BLaER1 (cell line): ENCODE data around the gene GTF2A1.
A peak's percentile ranks its signal among the peaks of the same experiment; 100 is the strongest.

Experiments
- H3K27ac ChIP-seq: shearing (Covaris generic); formaldehyde crosslinking; 2 replicates; pipeline ENCODE4 v1.8.1; 2022
- H3K27me3 ChIP-seq: shearing (Covaris generic); formaldehyde crosslinking; 2 replicates; pipeline ENCODE4 v1.8.1; 2022
- H3K36me3 ChIP-seq: shearing (Covaris generic); formaldehyde crosslinking; 2 replicates; pipeline ENCODE4 v1.8.1; 2022
- H3K4me1 ChIP-seq: shearing (Covaris generic); formaldehyde crosslinking; 2 replicates; pipeline ENCODE4 v1.8.1; 2022
- H3K4me2 ChIP-seq: shearing (Covaris generic); formaldehyde crosslinking; 2 replicates; pipeline ENCODE4 v1.8.1; 2022
- H3K4me3 ChIP-seq: shearing (Covaris generic); formaldehyde crosslinking; 2 replicates; pipeline ENCODE4 v1.8.1; 2022
- H3K9ac ChIP-seq: shearing (Covaris generic); formaldehyde crosslinking; 2 replicates; pipeline ENCODE4 v1.8.1; 2022
- H3K9me3 ChIP-seq: shearing (Covaris generic); formaldehyde crosslinking; 2 replicates; pipeline ENCODE4 v1.8.1; 2022
- H4K20me1 ChIP-seq: shearing (Covaris generic); formaldehyde crosslinking; 2 replicates; pipeline ENCODE4 v1.8.1; 2022
- Cebpa-rat ChIP-seq: shearing (Covaris generic); IDR thresholded peaks from 2 replicates; pipeline ENCODE4 v1.8.1; 2022

GTF2A1 gene

GRCh38 chr14:81192594-81192993 is 28.2 kb downstream of the GTF2A1 start:
- TF ChIP-seq Cebpa-rat: no peak
- Histone ChIP-seq H4K20me1 (no peaks in the 10 kb centered on the region), H3K4me3 (no peak overlapping the region), H3K27me3 (no peaks in the 10 kb centered on the region), H3K4me2 (no peak overlapping the region), H3K9me3 (no peaks in the 10 kb centered on the region), H3K9ac (no peak overlapping the region), H3K36me3 (peaks cover 88% of the 10 kb centered on the region), H3K27ac (no peak overlapping the region), H3K4me1 (no peaks in the 10 kb centered on the region)

- Histone ChIP-seq H3K27ac (no peak overlapping the region), H3K27me3 (no peaks in the 10 kb centered on the region), H3K9me3 (no peaks in the 10 kb centered on the region), H4K20me1 (no peaks in the 10 kb centered on the region), H3K4me1 (no peaks in the 10 kb centered on the region), H3K9ac (no peak overlapping the region), H3K36me3 (peaks cover 85% of the 10 kb centered on the region), H3K4me2 (no peak overlapping the region), H3K4me3 (no peak overlapping the region)
- TF ChIP-seq Cebpa-rat: no peak
Observed at GRCh38 chr14:81187832-81188522, 32.8 kb downstream of the GTF2A1 start.

- H3K4me3 ChIP-seq: no peak overlapping the region
- no peak overlapping the region for H3K4me2 ChIP-seq
- no peaks in the 10 kb centered on the region for H4K20me1 ChIP-seq
- H3K9ac ChIP-seq: no peak overlapping the region
- no peaks in the 10 kb centered on the region for H3K9me3 ChIP-seq
- peaks cover 44% of the 10 kb centered on the region for H3K36me3 ChIP-seq
- no peaks in the 10 kb centered on the region for H3K27me3 ChIP-seq
- H3K27ac ChIP-seq: no peak overlapping the region
- H3K4me1 ChIP-seq: no peaks in the 10 kb centered on the region
- no peak for TF ChIP-seq Cebpa-rat
Observed at GRCh38 chr14:81179631-81180030, 41.1 kb downstream of the GTF2A1 start.

- Histone ChIP-seq H3K4me1 (no peaks in the 10 kb centered on the region), H4K20me1 (no peaks in the 10 kb centered on the region), H3K9me3 (no peaks in the 10 kb centered on the region), H3K4me3 (no peak overlapping the region), H3K27ac (no peak overlapping the region), H3K4me2 (no peak overlapping the region), H3K9ac (no peak overlapping the region), H3K36me3 (peaks cover 37% of the 10 kb centered on the region), H3K27me3 (no peaks in the 10 kb centered on the region)
- TF ChIP-seq Cebpa-rat: no peak
Observed at GRCh38 chr14:81178063-81178462, 42.7 kb downstream of the GTF2A1 start.

GRCh38 chr14:81177225-81177624 is 43.5 kb downstream of the GTF2A1 start:
- no peaks in the 10 kb centered on the region for H3K27me3 ChIP-seq
- H3K27ac ChIP-seq: no peak overlapping the region
- no peaks in the 10 kb centered on the region for H4K20me1 ChIP-seq
- no peak overlapping the region for H3K9ac ChIP-seq
- H3K9me3 ChIP-seq: no peaks in the 10 kb centered on the region
- H3K4me2 ChIP-seq: no peak overlapping the region
- TF ChIP-seq Cebpa-rat: no peak
- H3K4me3 ChIP-seq: no peak overlapping the region
- peaks cover 28% of the 10 kb centered on the region for H3K36me3 ChIP-seq
- H3K4me1 ChIP-seq: no peaks in the 10 kb centered on the region

- H4K20me1 ChIP-seq: no peaks in the 10 kb centered on the region
- no peaks in the 10 kb centered on the region for H3K27me3 ChIP-seq
- H3K4me3 ChIP-seq: no peak overlapping the region
- no peak overlapping the region for H3K4me2 ChIP-seq
- no peaks in the 10 kb centered on the region for H3K9me3 ChIP-seq
- peaks cover 19% of the 10 kb centered on the region for H3K36me3 ChIP-seq
- H3K27ac ChIP-seq: no peak overlapping the region
- peaks cover 2% of the 10 kb centered on the region; the same call in 1 of the 2 replicates for H3K4me1 ChIP-seq
- TF ChIP-seq Cebpa-rat: no peak
- no peak overlapping the region for H3K9ac ChIP-seq
Observed at GRCh38 chr14:81176241-81176640, 44.5 kb downstream of the GTF2A1 start.

GRCh38 chr14:81172881-81173280 is 47.9 kb downstream of the GTF2A1 start:
- TF ChIP-seq Cebpa-rat: no peak

GRCh38 chr14:81172353-81172752 is 48.4 kb downstream of the GTF2A1 start:
- H3K27ac ChIP-seq: no peak overlapping the region
- H3K4me2 ChIP-seq: no peak overlapping the region
- H3K36me3 ChIP-seq: peaks cover 5% of the 10 kb centered on the region; the same call in 1 of the 2 replicates
- no peaks in the 10 kb centered on the region for H4K20me1 ChIP-seq
- H3K4me3 ChIP-seq: no peak overlapping the region
- H3K4me1 ChIP-seq: peaks cover 17% of the 10 kb centered on the region
- TF ChIP-seq Cebpa-rat: no peak
- H3K9me3 ChIP-seq: no peaks in the 10 kb centered on the region
- H3K9ac ChIP-seq: no peak overlapping the region
- H3K27me3 ChIP-seq: no peaks in the 10 kb centered on the region

More at GRCh38 chr14:81172881-81173280, 47.9 kb downstream of the GTF2A1 start:
- Histone ChIP-seq H3K9me3 (no peaks in the 10 kb centered on the region), H3K9ac (no peak overlapping the region), H3K4me3 (no peak overlapping the region), H3K36me3 (peaks cover 5% of the 10 kb centered on the region; the same call in 1 of the 2 replicates), H3K27me3 (no peaks in the 10 kb centered on the region), H3K27ac (no peak overlapping the region), H3K4me1 (peaks cover 17% of the 10 kb centered on the region), H4K20me1 (no peaks in the 10 kb centered on the region), H3K4me2 (no peak overlapping the region)

GRCh38 chr14:81170829-81171195 is 49.9 kb downstream of the GTF2A1 start:
- H3K4me3 ChIP-seq: peak overlapping the region; percentile 71
- H3K36me3 ChIP-seq: peaks cover 5% of the 10 kb centered on the region; the same call in 1 of the 2 replicates
- peak overlapping the region; percentile 81; the same call in 1 of the 2 replicates for H3K9ac ChIP-seq
- peak overlapping the region; percentile 85; the same call in 1 of the 2 replicates for H3K27ac ChIP-seq
- no peaks in the 10 kb centered on the region for H3K9me3 ChIP-seq
- peak overlapping the region; percentile 88 for H3K4me2 ChIP-seq
- no peak for TF ChIP-seq Cebpa-rat
- H4K20me1 ChIP-seq: no peaks in the 10 kb centered on the region
- no peaks in the 10 kb centered on the region for H3K27me3 ChIP-seq
- peaks cover 17% of the 10 kb centered on the region for H3K4me1 ChIP-seq

GRCh38 chr14:81170104-81170828 is 50.5 kb downstream of the GTF2A1 start:
- H3K4me2 ChIP-seq: peak overlapping the region; percentile 88
- no peaks in the 10 kb centered on the region for H4K20me1 ChIP-seq
- H3K9me3 ChIP-seq: no peaks in the 10 kb centered on the region
- peak overlapping the region; percentile 85 for H3K27ac ChIP-seq
- no peak for TF ChIP-seq Cebpa-rat
- no peaks in the 10 kb centered on the region for H3K27me3 ChIP-seq
- H3K9ac ChIP-seq: peak overlapping the region; percentile 81
- peaks cover 5% of the 10 kb centered on the region; the same call in 1 of the 2 replicates for H3K36me3 ChIP-seq
- H3K4me1 ChIP-seq: peaks cover 17% of the 10 kb centered on the region
- peak overlapping the region; percentile 71 for H3K4me3 ChIP-seq
